HepG2 (cell line): Measurements from ENCODE around the gene NEAT1. TPM values are rescaled to one million over a fixed set of nuclear protein-coding genes. Genes with fewer than 3 reads are reported as not detected.

Source experiments
- ASH2L ChIP-seq: fragments of 300-600, 200-600 bp; sonication (generic); IDR thresholded peaks from 2 replicates; pipeline ENCODE4 v1.7.0; 2017; ENCODE audit warnings: low read depth, mild to moderate bottlenecking, moderate library complexity, mixed read lengths, low read length; ENCODE audit not compliant: insufficient read length
- ATF4 ChIP-seq, 2 experiments: fragments of 450-650 bp in 1 of 2; sonication (generic) in 1 of 2; formaldehyde crosslinking; IDR thresholded peaks; 2 replicates each; pipeline versions ENCODE4 v1.5.0 to v1.8.0; 2020 to 2022; ENCODE audit warnings: mild to moderate bottlenecking in 1 of 2, missing genetic modification reagents in 1 of 2
- CCAR2 ChIP-seq: fragments of 200-400 bp; formaldehyde crosslinking; optimal IDR thresholded peaks from 2 replicates; pipeline ENCODE3; 2018; ENCODE audit warnings: low read depth, mild to moderate bottlenecking, low read length, moderate library complexity
- CCDC6 ChIP-seq: sonication (generic); formaldehyde crosslinking; IDR thresholded peaks from 2 replicates; pipeline ENCODE4 v1.8.1; 2022; ENCODE audit warnings: mild to moderate bottlenecking, missing genetic modification reagents, moderate library complexity
- CREB3 ChIP-seq: sonication (generic); formaldehyde crosslinking; IDR thresholded peaks from 2 replicates; pipeline ENCODE4 v1.5.0; 2020; ENCODE audit warnings: missing genetic modification reagents
- DPF2 ChIP-seq: sonication (generic); formaldehyde crosslinking; IDR thresholded peaks from 2 replicates; pipeline ENCODE4 v1.4.0; 2020; ENCODE audit warnings: mild to moderate bottlenecking, low read depth, missing genetic modification reagents, borderline replicate concordance
- EEA1 ChIP-seq: sonication (generic); formaldehyde crosslinking; IDR thresholded peaks from 2 replicates; pipeline ENCODE4 v1.5.1; 2020; ENCODE audit warnings: mild to moderate bottlenecking, missing genetic modification reagents, borderline replicate concordance
- ERF ChIP-seq: IDR thresholded peaks from 2 replicates; pipeline ENCODE4 v1.6.1; 2018; ENCODE audit warnings: missing biosample characterization, missing genetic modification reagents
- GATAD2A ChIP-seq: IDR thresholded peaks from 2 replicates; pipeline ENCODE4 v1.6.1; 2016
- GFI1 ChIP-seq: sonication (generic); formaldehyde crosslinking; IDR thresholded peaks from 2 replicates; pipeline ENCODE4 v1.5.0; 2020; ENCODE audit warnings: missing genetic modification reagents, mild to moderate bottlenecking, borderline replicate concordance
- GTF3A ChIP-seq: sonication (generic); formaldehyde crosslinking; conservative IDR thresholded peaks from 2 replicates; pipeline ENCODE4 v1.4.0; 2020; ENCODE audit warnings: mild to moderate bottlenecking, missing genetic modification reagents
- HNRNPL ChIP-seq: fragments of 200-400 bp; formaldehyde crosslinking; IDR thresholded peaks from 2 replicates; pipeline ENCODE4 v1.6.1; 2017; ENCODE audit warnings: mild to moderate bottlenecking, low read depth, low read length
- HOXA9 ChIP-seq: sonication (generic); formaldehyde crosslinking; IDR thresholded peaks from 2 replicates; pipeline ENCODE4 v1.8.1; 2022; ENCODE audit warnings: missing genetic modification reagents, mild to moderate bottlenecking, moderate library complexity, borderline replicate concordance
- IRF9 ChIP-seq: sonication (generic); formaldehyde crosslinking; IDR thresholded peaks from 2 replicates; pipeline ENCODE4 v1.8.0; 2022; ENCODE audit warnings: missing genetic modification reagents, mild to moderate bottlenecking, borderline replicate concordance
- MEF2D ChIP-seq: sonication (generic); formaldehyde crosslinking; IDR thresholded peaks from 2 replicates; pipeline ENCODE4 v1.5.1; 2020; ENCODE audit warnings: mild to moderate bottlenecking, missing genetic modification reagents
- MYPOP ChIP-seq: sonication (generic); formaldehyde crosslinking; IDR thresholded peaks from 2 replicates; pipeline ENCODE4 v1.8.1; 2023; ENCODE audit warnings: mild to moderate bottlenecking, moderate library complexity, missing genetic modification reagents
- RNF2 ChIP-seq: fragments of 450-650 bp; conservative IDR thresholded peaks from 2 replicates; pipeline ENCODE4 v1.6.1; 2016; ENCODE audit warnings: low read depth
- SIX4 ChIP-seq: sonication (generic); formaldehyde crosslinking; IDR thresholded peaks from 2 replicates; pipeline ENCODE4 v1.4.0; 2020; ENCODE audit warnings: missing genetic modification reagents
- SMYD3 ChIP-seq: sonication (generic); formaldehyde crosslinking; IDR thresholded peaks from 2 replicates; pipeline ENCODE4 v1.8.1; 2023; ENCODE audit warnings: mild to moderate bottlenecking, missing genetic modification reagents
- SPEN ChIP-seq: sonication (generic); formaldehyde crosslinking; IDR thresholded peaks from 2 replicates; pipeline ENCODE4 v1.5.1; 2020; ENCODE audit warnings: low read depth, mild to moderate bottlenecking, missing genetic modification reagents
- SSRP1 ChIP-seq: IDR thresholded peaks from 2 replicates; pipeline ENCODE4 v1.6.1; 2016; ENCODE audit warnings: control low read depth
- WIZ ChIP-seq: sonication (generic); formaldehyde crosslinking; IDR thresholded peaks from 2 replicates; pipeline ENCODE4 v1.5.1; 2020; ENCODE audit warnings: mild to moderate bottlenecking, missing genetic modification reagents
- ZNF101 ChIP-seq: sonication (generic); formaldehyde crosslinking; IDR thresholded peaks from 2 replicates; pipeline ENCODE4 v1.4.0; 2020; ENCODE audit warnings: mild to moderate bottlenecking, low read depth, missing genetic modification reagents, borderline replicate concordance
- ZNF251 ChIP-seq: sonication (generic); formaldehyde crosslinking; IDR thresholded peaks from 2 replicates; pipeline ENCODE4 v1.9.0; 2021; ENCODE audit warnings: mild to moderate bottlenecking, missing genetic modification reagents
- ZNF562 ChIP-seq: sonication (generic); formaldehyde crosslinking; IDR thresholded peaks from 2 replicates; pipeline ENCODE4 v1.8.0; 2022; ENCODE audit warnings: missing genetic modification reagents, borderline replicate concordance
- ZNF709 ChIP-seq: sonication (generic); formaldehyde crosslinking; IDR thresholded peaks from 2 replicates; pipeline ENCODE4 v1.5.0; 2020; ENCODE audit warnings: mild to moderate bottlenecking, missing genetic modification reagents
- ZSCAN22 ChIP-seq: sonication (generic); formaldehyde crosslinking; IDR thresholded peaks from 2 replicates; pipeline ENCODE4 v1.4.0; 2020; ENCODE audit warnings: mild to moderate bottlenecking, missing genetic modification reagents
- polyA plus RNA-seq, 8 experiments: library from polyadenylated mRNA; depleted of rRNA in 3 of 8; stranded (reverse) in 7 of 8; unstranded in 1 of 8; fragments of >200 nt; fragmentation: Illumina TruSeq in 4 of 8; extraction: Trizol in 4 of 8; gene quantifications; 2 replicates each; pipeline versions ENCODE4 v1.2.1 to v1.2.3, GENCODE V29; 2011 to 2016; ENCODE audit warnings: low read depth in 4 of 8, missing spikeins in 1 of 8, mixed read lengths in 1 of 8; ENCODE audit not compliant: insufficient read depth in 1 of 8
- total RNA-seq, 5 experiments: library from RNA; depleted of rRNA; stranded (reverse); fragments of >200 nt; fragmentation: Illumina TruSeq; extraction: Trizol; gene quantifications; 2 replicates each; pipeline ENCODE4 v1.2.3, GENCODE V29; 2016; ENCODE audit warnings: low read depth in 1 of 5

NEAT1 gene
- total and polyA plus RNA-seq, 2 of the 13 experiments (the other 11 are each of a cell fraction or from before 2014, with no cell fraction given) = 20.5 to 41.2 TPM

- TF ChIP-seq SPEN (CRISPR knock-in tag) (peak; percentile 48; the same call in 1 of the 2 replicates), EEA1 (0 out of 2 replicates have a peak, but pooled peaks have one; percentile 42), ZNF101 (no peak), CREB3 (CRISPR knock-in tag) (no peak), HOXA9 (no peak), SMYD3 (CRISPR knock-in tag) (no peak), SSRP1 (CRISPR knock-in tag) (no peak), GATAD2A (CRISPR knock-in tag) (peak; percentile 63; the same call in 1 of the 2 replicates), ERF (CRISPR knock-in tag) (0 out of 2 replicates have a peak, but pooled peaks have one; percentile 70), ZNF251 (CRISPR knock-in tag) (no peak), ATF4 (CRISPR knock-in tag; IDR thresholded peaks at IDR 0.05) (no peak), ZSCAN22 (no peak), WIZ (CRISPR knock-in tag) (no peak), IRF9 (CRISPR knock-in tag) (0 out of 2 replicates have a peak, but pooled peaks have one; percentile 37), SIX4 (CRISPR knock-in tag) (0 out of 2 replicates have a peak, but pooled peaks have one; percentile 31), MYPOP (CRISPR knock-in tag) (no peak), DPF2 (CRISPR knock-in tag) (peak; percentile 30; the same call in 1 of the 2 replicates), ZNF709 (CRISPR knock-in tag) (no peak), GFI1 (CRISPR knock-in tag) (peak; percentile 27; the same call in 1 of the 2 replicates), MEF2D (0 out of 2 replicates have a peak, but pooled peaks have one; percentile 26), RNF2 (no peak), CCDC6 (CRISPR knock-in tag) (no peak), CCAR2 (no peak), GTF3A (CRISPR knock-in tag) (no peak), HNRNPL (no peak), ASH2L (no peak), ZNF562 (CRISPR knock-in tag) (no peak)
Measured at GRCh38 chr11:65489706-65490320, 67.2 kb downstream of the NEAT1 start (continued).
